HCT116 (cell line): ENCODE measurements around the gene TK2. TPM values are rescaled to one million over a fixed set of nuclear protein-coding genes. Genes with fewer than 3 reads are reported as not detected.

Experiments used
- ATAC-seq: fragments of 200-7000 bp; cut with Tn5 transposase; 2 replicates; pipeline ENCODE4 v1.9.1; 2020; ENCODE audit warnings: mild to moderate bottlenecking, moderate library complexity
- BruUV-seq: library from RNA; stranded (reverse); fragments of 400-500 nt; replicated peaks from 2 replicates; lab custom pipeline; 2021; lab: Mats Ljungman, UMichigan
- CTCF ChIA-PET: fragments of 300-600 bp; sonication (Branson Sonifier 250); formaldehyde crosslinking; loops from one replicate; lab custom pipeline; 2021; ENCODE audit warnings: antibody characterized with exemption; lab: Charles Lee
- POLR2A ChIA-PET: fragments of 300-600, 350-600 bp; sonication (Branson Sonifier 250); formaldehyde crosslinking; loops from one replicate; lab custom pipeline; 2021; ENCODE audit warnings: antibody characterized with exemption; lab: Charles Lee
- RAD21 ChIA-PET, 2 experiments: fragments of 300-600 bp; sonication (Branson Sonifier 250); formaldehyde crosslinking; loops; one replicate each; lab custom pipeline; 2023; ENCODE audit warnings: low total read pairs in 2 of 2; ENCODE audit not compliant: uncharacterized antibody in 2 of 2, unreplicated experiment in 2 of 2, low non-redundant PET in 1 of 2; lab: Charles Lee
- DNase-seq: peaks from one replicate; pipeline ENCODE4 v3.0.0-alpha.2; 2010; ENCODE audit warnings: low read depth, low spot score
- H2AFZ ChIP-seq: fragments of 200-600 bp; shearing (Covaris generic), sonication (generic); 2 replicates; pipeline ENCODE4 v1.6.1; 2017; ENCODE audit warnings: low read depth, mixed run types, mixed read lengths, antibody characterized with exemption, low read length; ENCODE audit not compliant: poor library complexity, severe bottlenecking
- H3K27ac ChIP-seq: 2 replicates; pipeline ENCODE4 v1.5.1; 2012; ENCODE audit warnings: low read depth, low read length
- H3K27me3 ChIP-seq: fragments of 200-600 bp; sonication (generic); 2 replicates; pipeline ENCODE4 v1.6.1; 2016; ENCODE audit warnings: mixed run types, low read length, mixed read lengths; ENCODE audit not compliant: insufficient read depth
- H3K36me3 ChIP-seq, 2 experiments: fragments of 200-500 bp in 1 of 2; fragments of 200-600 bp in 1 of 2; sonication (Bioruptor generic) in 1 of 2; sonication (generic) in 1 of 2; 2 replicates each; pipeline versions ENCODE4 v1.5.1 to v1.6.1; 2014 to 2016; ENCODE audit warnings: low read length in 2 of 2, inconsistent platforms in 1 of 2, mixed read lengths in 1 of 2, mixed run types in 1 of 2; ENCODE audit not compliant: insufficient read depth in 2 of 2, control insufficient read depth in 1 of 2
- H3K4me1 ChIP-seq, 2 experiments: fragments of 200-600 bp in 1 of 2; sonication (generic) in 1 of 2; 2 replicates each; pipeline versions ENCODE4 v1.5.1 to v1.6.1; 2012 to 2017; ENCODE audit warnings: low read length in 2 of 2, inconsistent platforms in 1 of 2, mild to moderate bottlenecking in 1 of 2, mixed read lengths in 1 of 2, mixed run types in 1 of 2, moderate library complexity in 1 of 2; ENCODE audit not compliant: insufficient read depth in 2 of 2, control insufficient read depth in 1 of 2
- H3K4me2 ChIP-seq: fragments of 200-600 bp; sonication (generic); 2 replicates; pipeline ENCODE4 v1.6.1; 2017; ENCODE audit warnings: mixed run types, low read length, mixed read lengths
- H3K4me3 ChIP-seq, 2 experiments: fragments of 200-600 bp in 1 of 2; sonication (generic) in 1 of 2; replicated peaks in 1 of 2; 2 replicates each; pipeline ENCODE4 v1.5.1; 2011 to 2016; ENCODE audit warnings: low read length in 2 of 2, control low read depth in 1 of 2, low read depth in 1 of 2, mild to moderate bottlenecking in 1 of 2, mixed read lengths in 1 of 2, mixed run types in 1 of 2
- H3K79me2 ChIP-seq: fragments of 200-600 bp; sonication (generic); 2 replicates; pipeline ENCODE4 v1.6.1; 2017; ENCODE audit warnings: mild to moderate bottlenecking, mixed run types, low read length, moderate library complexity, mixed read lengths; ENCODE audit not compliant: insufficient read depth
- H3K9ac ChIP-seq: fragments of 200-600 bp; sonication (generic); 2 replicates; pipeline ENCODE4 v1.6.1; 2016; ENCODE audit warnings: low read length, mixed read lengths
- H3K9me2 ChIP-seq: fragments of 200-600 bp; sonication (generic), shearing (Covaris generic); 2 replicates; pipeline ENCODE4 v1.6.1; 2017; ENCODE audit warnings: mixed run types, mild to moderate bottlenecking, moderate library complexity; ENCODE audit not compliant: insufficient read depth
- H3K9me3 ChIP-seq, 2 experiments: fragments of 200-500 bp in 1 of 2; fragments of 200-600 bp in 1 of 2; sonication (Bioruptor generic) in 1 of 2; sonication (generic) in 1 of 2; 2 replicates each; pipeline ENCODE4 v1.6.1; 2014 to 2017; ENCODE audit warnings: low read length in 2 of 2, mixed read lengths in 2 of 2, inconsistent platforms in 1 of 2, low read depth in 1 of 2, mild to moderate bottlenecking in 1 of 2, mixed run types in 1 of 2, moderate library complexity in 1 of 2; ENCODE audit not compliant: control insufficient read depth in 1 of 2, insufficient read depth in 1 of 2
- H4K20me1 ChIP-seq: fragments of 200-600 bp; sonication (generic), shearing (Covaris generic); 2 replicates; pipeline ENCODE4 v1.6.1; 2017; ENCODE audit warnings: mixed run types, mild to moderate bottlenecking, moderate library complexity; ENCODE audit not compliant: insufficient read depth
- ATF3 ChIP-seq: IDR thresholded peaks from 2 replicates; pipeline ENCODE4 v1.6.1; 2012
- CEBPB ChIP-seq: IDR thresholded peaks from 2 replicates; pipeline ENCODE4 v1.6.1; 2012; ENCODE audit warnings: low read depth
- EGR1 ChIP-seq: IDR thresholded peaks from 2 replicates; pipeline ENCODE4 v1.6.1; 2012; ENCODE audit warnings: low read depth
- ELF1 ChIP-seq: IDR thresholded peaks from 2 replicates; pipeline ENCODE4 v1.6.1; 2012; ENCODE audit warnings: low read depth, borderline replicate concordance
- EZH2phosphoT487 ChIP-seq: fragments of 200-600 bp; IDR thresholded peaks from 2 replicates; pipeline ENCODE4 v1.6.1; 2018; ENCODE audit warnings: antibody characterized with exemption, borderline replicate concordance
- JUND ChIP-seq: IDR thresholded peaks from 2 replicates; pipeline ENCODE4 v1.6.1; 2012
- RAD21 ChIP-seq: IDR thresholded peaks from 2 replicates; pipeline ENCODE4 v1.6.1; 2012; ENCODE audit warnings: low read depth, mild to moderate bottlenecking
- SIN3A ChIP-seq: IDR thresholded peaks from 2 replicates; pipeline ENCODE4 v1.6.1; 2012; ENCODE audit warnings: low read depth
- SRF ChIP-seq: IDR thresholded peaks from 2 replicates; pipeline ENCODE4 v1.6.1; 2012; ENCODE audit warnings: low read depth
- TCF7L2 ChIP-seq: IDR thresholded peaks from 2 replicates; pipeline ENCODE4 v1.7.0; 2011; ENCODE audit warnings: borderline replicate concordance, inconsistent platforms; ENCODE audit not compliant: insufficient read depth, insufficient read length; ENCODE audit errors: extremely low read depth
- YY1 ChIP-seq: IDR thresholded peaks from 2 replicates; pipeline ENCODE4 v1.6.1; 2011; ENCODE audit warnings: low read length, low read depth, moderate library complexity, mild to moderate bottlenecking; ENCODE audit not compliant: insufficient replicate concordance; ENCODE audit errors: extremely low read depth
- ZBTB33 ChIP-seq: IDR thresholded peaks from 2 replicates; pipeline ENCODE4 v1.6.1; 2011; ENCODE audit warnings: mild to moderate bottlenecking, low read length, moderate library complexity; ENCODE audit not compliant: insufficient replicate concordance; ENCODE audit errors: extremely low read depth
- ZFX ChIP-seq: fragments of 450-650 bp; IDR thresholded peaks from 2 replicates; pipeline ENCODE4 v1.6.1; 2017
- intact Hi-C: fragments of 100-400 bp; cut with micrococcal nuclease; formaldehyde crosslinking; loops from 2 replicates; pipeline ENCODE4 v1.10.0; 2022
- total RNA-seq: library from RNA; stranded (reverse); gene quantifications from one replicate; pipeline ENCODE4 v1.2.1, GENCODE V29; 2021; ENCODE audit not compliant: unreplicated experiment
- TF ChIP-seq, protein P1 (sequence below): IDR thresholded peaks from 2 replicates; pipeline ENCODE4 v1.6.1; 2012

TK2 gene
- total RNA-seq, 1 experiment from 2014 or later: 15.4 TPM

GRCh38 chr16:66563574-66564334 lies 13.8 kb upstream of the TK2 start:
- H2AFZ ChIP-seq: no peak overlapping the region
- H3K4me3 ChIP-seq: no peak overlapping the region
- H3K9me2 ChIP-seq: no peaks in the 10 kb centered on the region
- DNase-seq: no peak
- ChIA-PET RAD21 (no interaction called here), POLR2A (no interaction called here), CTCF (interaction anchor here (0.8 to 3.0 kb wide), 4 partner anchors 41 to 177 kb away, joined by 3 to 8 read pairs (median 4); no protein-coding TSS in a partner anchor)
- no peaks in the 10 kb centered on the region for H3K27me3 ChIP-seq
- H3K36me3 ChIP-seq: peaks cover 0 to 4% of the 10 kb centered on the region in 2 experiments; a peak in 1 of 4 replicates
- no peaks in the 10 kb centered on the region for H3K4me1 ChIP-seq
- peaks cover 3% of the 10 kb centered on the region; the same call in 1 of the 2 replicates for H4K20me1 ChIP-seq
- no peak for ATAC-seq
- intact Hi-C loops: loop anchor here (5.0 kb wide), 1 partner anchor 309 kb away; no protein-coding TSS in a partner anchor
- no peak overlapping the region for H3K9ac ChIP-seq
- H3K79me2 ChIP-seq: no peaks in the 10 kb centered on the region
- no TSS peak for BruUV-seq
- H3K9me3 ChIP-seq: no peaks in the 10 kb centered on the region
- TF ChIP-seq SRF: no peak
- no peak for TF ChIP-seq TCF7L2
- no peak for TF ChIP-seq JUND
- no peak for TF ChIP-seq ELF1
- TF ChIP-seq RAD21: no peak
- TF ChIP-seq CEBPB: no peak
- TF ChIP-seq, protein P1, sequence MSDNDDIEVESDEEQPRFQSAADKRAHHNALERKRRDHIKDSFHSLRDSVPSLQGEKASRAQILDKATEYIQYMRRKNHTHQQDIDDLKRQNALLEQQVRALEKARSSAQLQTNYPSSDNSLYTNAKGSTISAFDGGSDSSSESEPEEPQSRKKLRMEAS: no peak
- TF ChIP-seq ZBTB33: no peak
- TF ChIP-seq EZH2phosphoT487: no peak
- TF ChIP-seq EGR1: no peak
- no peak for TF ChIP-seq SIN3A
- TF ChIP-seq ZFX: no peak
- no peak for TF ChIP-seq ATF3
- TF ChIP-seq YY1: no peak
- H3K27ac ChIP-seq: no peak overlapping the region
- H3K4me2 ChIP-seq: no peak overlapping the region
